Hepatocyte (in vitro differentiated cells): ENCODE measurements around the gene CNTNAP2.

ENCODE experiments used
- CTCF ChIP-seq: fragments of 200-600 bp; sonication (generic); IDR thresholded peaks from 2 replicates; pipeline ENCODE4 v1.5.1; 2016; ENCODE audit warnings: antibody characterized with exemption, mild to moderate bottlenecking; ENCODE audit not compliant: poor library complexity
- EZH2 ChIP-seq: fragments of 200-600 bp; sonication (generic); IDR thresholded peaks from 2 replicates; pipeline ENCODE4 v1.6.1; 2016; ENCODE audit warnings: antibody characterized with exemption, mild to moderate bottlenecking, borderline replicate concordance
- EZH2phosphoT487 ChIP-seq: fragments of 200-600 bp; sonication (generic); IDR thresholded peaks from one replicate; pipeline ENCODE4 v1.6.1; 2018; ENCODE audit warnings: antibody characterized with exemption, mild to moderate bottlenecking, low read depth, moderate library complexity; ENCODE audit not compliant: unreplicated experiment, severe bottlenecking

- TF ChIP-seq CTCF (no peak), EZH2 (no peak), EZH2phosphoT487 (no peak)
These were observed 198.4 kb downstream of the CNTNAP2 start for GRCh38 chr7:146314962-146315361.
